A673 (cell line): ENCODE data around the gene PTBP1.

Experiments used
- EZH2 ChIP-seq: fragments of 200-600 bp; sonication (generic); IDR thresholded peaks from 2 replicates; pipeline ENCODE4 v1.6.1; 2017; ENCODE audit warnings: borderline replicate concordance, low read depth, mild to moderate bottlenecking, mixed read lengths, antibody characterized with exemption, low read length; ENCODE audit not compliant: poor library complexity, severe bottlenecking
- TF ChIP-seq, protein P1 (sequence below): fragments of 300-800, 200-600 bp; sonication (generic); conservative IDR thresholded peaks from 2 replicates; pipeline ENCODE4 v1.5.1; 2017; ENCODE audit warnings: low read depth, mild to moderate bottlenecking, antibody characterized with exemption, low read length, moderate library complexity, mixed read lengths

DNA sequence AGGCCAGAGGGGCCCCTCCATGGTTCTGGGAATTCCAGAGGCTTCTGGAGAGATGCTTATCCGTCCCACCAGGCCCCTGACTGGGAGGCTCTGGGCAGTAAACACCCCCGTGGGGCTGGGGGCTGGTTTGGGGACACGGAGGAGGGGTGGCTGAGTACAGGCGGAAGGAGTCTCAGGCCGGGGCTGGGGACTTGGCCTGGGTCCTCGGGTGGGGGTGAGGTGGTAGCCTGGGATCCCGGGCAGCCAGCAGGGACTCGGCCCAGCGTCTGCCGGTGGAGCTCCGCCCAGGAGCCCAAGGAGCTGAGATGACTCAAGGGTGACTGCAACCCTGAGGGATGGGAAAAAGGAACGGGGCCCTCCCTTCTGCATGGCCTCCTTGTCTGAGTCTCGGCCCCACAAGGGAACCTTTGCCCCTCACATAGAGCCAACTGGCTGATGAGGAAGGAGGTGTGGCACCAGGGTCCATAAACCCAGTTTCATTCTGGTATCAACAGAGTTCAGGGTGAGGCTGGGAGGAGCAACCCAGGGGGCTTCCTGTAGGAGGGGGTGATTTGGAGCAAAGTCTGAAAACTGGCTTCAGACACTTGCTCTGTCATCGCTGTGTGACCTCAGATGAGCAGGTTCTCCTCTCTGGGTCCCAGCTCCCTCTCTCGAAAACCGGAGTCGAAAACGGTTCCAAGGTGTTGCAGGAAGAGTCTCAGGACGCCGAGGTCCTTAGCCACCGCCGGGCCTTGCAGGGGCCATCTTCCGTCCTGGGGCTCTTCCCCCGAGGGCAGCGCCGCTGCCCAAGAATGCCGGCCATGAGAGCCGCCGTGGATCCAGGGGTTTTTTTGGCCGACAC, 45.5 kb upstream of the PTBP1 start:
- TF ChIP-seq, protein P1, sequence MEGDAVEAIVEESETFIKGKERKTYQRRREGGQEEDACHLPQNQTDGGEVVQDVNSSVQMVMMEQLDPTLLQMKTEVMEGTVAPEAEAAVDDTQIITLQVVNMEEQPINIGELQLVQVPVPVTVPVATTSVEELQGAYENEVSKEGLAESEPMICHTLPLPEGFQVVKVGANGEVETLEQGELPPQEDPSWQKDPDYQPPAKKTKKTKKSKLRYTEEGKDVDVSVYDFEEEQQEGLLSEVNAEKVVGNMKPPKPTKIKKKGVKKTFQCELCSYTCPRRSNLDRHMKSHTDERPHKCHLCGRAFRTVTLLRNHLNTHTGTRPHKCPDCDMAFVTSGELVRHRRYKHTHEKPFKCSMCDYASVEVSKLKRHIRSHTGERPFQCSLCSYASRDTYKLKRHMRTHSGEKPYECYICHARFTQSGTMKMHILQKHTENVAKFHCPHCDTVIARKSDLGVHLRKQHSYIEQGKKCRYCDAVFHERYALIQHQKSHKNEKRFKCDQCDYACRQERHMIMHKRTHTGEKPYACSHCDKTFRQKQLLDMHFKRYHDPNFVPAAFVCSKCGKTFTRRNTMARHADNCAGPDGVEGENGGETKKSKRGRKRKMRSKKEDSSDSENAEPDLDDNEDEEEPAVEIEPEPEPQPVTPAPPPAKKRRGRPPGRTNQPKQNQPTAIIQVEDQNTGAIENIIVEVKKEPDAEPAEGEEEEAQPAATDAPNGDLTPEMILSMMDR, result no peak
- no peak for TF ChIP-seq EZH2
